ENCODE data around the gene FRRS1L.
"Not testable (repeated sequence)": the region's sequence is repeated elsewhere in the genome, so short reads cannot be mapped to it uniquely, and the experiment has no call there.

Gene FRRS1L

DNA sequence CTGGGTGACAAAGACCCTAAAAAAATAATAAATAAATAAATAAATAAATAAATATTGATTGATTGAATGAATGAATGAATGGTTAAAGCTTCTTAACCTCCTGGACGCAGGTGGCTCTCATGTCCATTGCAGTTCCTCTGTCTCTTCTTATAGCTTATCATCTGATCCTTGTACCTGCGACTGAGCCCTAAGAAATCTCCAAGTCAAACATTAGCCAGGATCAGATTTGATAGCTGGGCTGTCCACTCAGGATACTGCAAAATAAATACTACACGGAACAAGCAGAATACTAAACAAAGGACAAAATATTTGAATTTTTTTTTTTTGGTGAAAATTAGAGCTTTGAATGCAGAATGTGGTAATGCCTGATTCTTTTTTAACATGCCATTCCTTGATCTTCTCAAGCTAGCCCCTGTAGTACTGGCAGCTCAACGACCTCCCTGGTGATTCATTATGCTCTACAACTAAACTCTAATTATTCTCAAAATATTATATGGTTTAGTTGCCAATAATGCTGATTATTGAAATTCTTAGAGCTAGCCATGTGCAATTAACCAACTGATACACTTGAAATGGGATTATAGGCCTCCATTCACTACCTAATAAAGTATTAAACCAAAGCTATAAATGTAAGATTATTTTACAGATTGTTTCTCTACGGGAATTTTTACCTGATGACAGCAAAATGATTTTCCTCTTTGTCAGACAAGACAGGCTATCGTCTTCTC is 37.4 kb downstream of the FRRS1L start:
- DNase-seq, result no peak

GRCh38 chr9:109126671-109127070 is 40.4 kb downstream of the FRRS1L start:
- not testable (repeated sequence) for DNase-seq

DNA sequence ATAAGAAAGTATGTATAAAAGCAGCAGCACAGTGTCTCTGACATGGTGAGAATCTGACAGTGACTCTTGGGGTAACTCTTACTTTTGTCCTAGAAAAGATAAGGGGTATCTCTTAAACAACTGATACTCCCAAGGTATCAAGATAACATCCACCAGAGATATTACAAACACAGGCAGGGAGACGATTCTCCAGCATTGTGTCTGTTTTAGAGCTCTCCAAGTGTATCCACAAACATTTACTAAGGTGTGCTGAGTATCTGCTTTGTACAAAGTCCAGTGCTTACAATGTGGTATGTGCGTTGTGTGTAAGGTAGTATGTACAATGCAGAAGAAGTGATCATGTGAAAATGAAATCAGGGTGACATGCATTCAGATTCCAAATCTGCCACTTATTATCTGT is 42.9 kb downstream of the FRRS1L start:
- DNase-seq, result no peak

DNA sequence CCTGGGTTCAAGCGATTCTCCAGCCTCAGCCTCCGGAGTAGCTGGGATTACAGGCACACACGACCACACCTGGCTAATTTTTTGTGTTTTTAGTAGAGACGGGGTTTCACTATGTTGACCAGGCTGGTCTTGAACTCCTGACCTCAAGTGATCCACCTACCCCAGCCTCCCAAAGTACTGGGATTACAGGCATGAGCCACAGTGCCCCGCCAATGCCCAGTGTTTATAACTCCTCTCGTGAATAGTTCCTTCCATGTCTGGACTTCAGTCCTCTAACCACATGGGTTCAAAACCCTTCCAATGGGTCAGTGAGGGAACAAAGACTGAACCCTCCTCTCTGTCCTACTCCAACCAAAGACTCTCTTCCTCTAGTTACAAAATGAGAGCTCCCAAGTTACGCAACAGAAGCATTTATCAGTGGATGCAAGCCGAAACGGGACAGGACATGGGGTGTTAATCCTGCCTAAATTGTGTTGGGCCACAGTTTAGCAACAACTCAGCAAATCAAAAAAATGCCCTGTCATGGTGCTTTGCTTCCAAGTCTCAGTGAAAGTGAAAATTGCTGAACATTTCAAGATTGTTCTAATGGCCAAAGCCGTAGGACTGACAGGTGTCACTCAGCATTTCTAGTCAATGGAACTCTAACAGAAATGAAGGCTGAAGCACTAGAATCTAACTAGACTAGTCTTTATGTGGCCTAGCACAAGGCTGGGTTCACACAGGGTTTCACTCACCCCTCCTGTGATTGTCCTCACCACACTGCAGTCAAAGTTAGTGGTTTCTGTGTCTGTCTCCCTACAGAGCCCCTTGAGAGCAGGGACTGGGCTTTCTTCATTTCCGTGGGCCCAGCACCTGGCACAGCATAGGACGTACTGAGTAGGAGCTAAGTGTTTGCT is 44.1 kb downstream of the FRRS1L start:
- DNase-seq, result peak; percentile 13 to 53

DNA sequence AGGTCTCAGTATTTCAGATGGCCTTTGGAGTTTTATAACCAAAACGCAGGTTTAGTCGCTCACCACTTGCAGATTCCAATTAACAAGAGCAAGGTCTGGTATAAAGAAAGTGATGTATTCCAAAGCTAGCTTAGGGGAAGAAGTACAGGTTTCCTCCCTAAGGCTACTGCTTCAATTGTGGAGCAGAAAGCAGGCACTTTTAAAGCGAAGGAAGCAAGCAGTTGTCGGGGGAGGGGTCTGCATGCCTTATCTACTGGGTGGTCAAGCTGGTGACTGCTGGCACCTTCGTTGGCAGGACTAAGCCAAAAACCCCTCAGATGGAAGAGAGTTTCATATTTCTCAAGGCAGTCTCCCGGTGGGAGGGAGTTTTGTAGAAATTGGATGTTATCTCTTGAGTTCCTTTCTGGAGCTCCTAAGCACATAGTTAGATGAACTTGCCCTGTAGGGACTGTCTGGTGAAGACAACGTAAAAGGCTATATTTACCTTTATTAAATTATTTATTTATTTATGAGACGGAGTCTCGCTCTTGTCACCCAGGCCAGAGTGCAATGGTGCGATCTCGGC is 45.7 kb downstream of the FRRS1L start:
- DNase-seq, result no peak

DNA sequence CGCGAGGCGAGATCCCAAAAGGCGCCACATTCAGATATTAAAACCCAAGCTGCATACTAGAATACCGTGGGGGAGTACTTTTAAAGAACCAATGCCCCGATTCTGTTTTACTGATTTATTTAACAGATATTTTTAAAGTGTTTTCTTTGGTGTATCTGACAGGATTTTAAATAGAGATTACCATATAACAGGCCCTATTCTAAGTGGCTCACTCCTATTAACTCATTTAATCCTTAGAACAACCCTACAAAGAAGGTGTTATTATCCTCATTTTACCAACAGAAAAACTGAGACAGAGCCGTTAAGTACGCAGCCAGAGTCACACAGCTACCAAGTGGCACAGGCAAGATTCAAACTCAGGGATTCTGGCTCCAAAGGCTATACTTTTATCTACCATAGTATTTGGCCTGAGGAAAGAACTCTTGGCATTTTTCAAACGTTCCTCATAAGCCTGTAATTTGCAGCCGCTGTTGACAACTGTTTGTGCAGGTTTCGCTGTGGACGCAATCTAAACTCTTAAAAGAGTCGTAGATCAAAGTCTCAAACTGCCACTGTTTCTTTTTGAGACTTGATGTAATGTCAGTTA is 46.8 kb downstream of the FRRS1L start:
- no peak for DNase-seq

DNA sequence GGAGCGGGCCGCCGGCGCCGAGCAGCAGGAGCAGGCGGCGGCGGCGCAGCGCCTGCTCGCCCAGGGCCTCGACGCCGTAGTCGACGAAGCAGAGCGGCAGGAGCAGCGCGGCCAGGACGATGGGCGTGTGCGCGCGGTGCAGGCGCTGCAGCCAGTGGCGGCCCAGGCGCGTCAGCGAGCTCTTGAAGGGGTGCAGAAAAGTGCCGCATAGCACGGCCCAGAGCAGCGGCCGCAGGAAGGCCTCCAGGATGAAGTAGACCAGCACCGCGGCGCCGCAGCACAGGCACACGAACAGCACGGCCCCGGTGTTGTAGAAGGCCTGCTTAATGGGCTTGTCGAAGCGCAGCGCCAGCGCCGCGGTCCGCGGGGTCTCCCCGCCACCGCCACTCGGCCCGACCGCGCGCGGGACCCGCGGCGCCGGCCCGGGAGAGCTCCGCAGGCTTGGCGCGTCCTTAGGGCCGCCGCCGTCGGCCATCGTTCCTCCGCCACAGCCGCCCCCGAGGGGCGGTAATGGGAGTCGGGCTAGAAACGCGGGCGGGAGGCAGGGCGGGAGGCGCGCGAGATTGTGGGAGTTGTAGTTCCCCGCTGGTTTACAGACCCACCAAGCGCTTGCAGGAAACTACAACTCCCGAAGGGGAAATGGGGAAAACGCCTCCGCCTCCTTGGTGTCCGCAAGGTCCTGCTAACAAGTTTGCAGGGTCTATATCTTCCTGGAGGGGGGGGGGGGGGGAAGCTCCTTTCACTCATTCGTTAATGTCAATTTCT is 47.4 kb downstream of the FRRS1L start, which contains the start of gene TMEM245:
TMEM245 (minus strand) TSS at position 509 of the 765 bp plus-strand sequence; CDS start at position 475, 34 bp downstream.
- peak; percentile 99 for DNase-seq

GRCh38 chr9:109118808-109119438 is 48.1 kb downstream of the FRRS1L start:
- DNase-seq, result no peak

DNA sequence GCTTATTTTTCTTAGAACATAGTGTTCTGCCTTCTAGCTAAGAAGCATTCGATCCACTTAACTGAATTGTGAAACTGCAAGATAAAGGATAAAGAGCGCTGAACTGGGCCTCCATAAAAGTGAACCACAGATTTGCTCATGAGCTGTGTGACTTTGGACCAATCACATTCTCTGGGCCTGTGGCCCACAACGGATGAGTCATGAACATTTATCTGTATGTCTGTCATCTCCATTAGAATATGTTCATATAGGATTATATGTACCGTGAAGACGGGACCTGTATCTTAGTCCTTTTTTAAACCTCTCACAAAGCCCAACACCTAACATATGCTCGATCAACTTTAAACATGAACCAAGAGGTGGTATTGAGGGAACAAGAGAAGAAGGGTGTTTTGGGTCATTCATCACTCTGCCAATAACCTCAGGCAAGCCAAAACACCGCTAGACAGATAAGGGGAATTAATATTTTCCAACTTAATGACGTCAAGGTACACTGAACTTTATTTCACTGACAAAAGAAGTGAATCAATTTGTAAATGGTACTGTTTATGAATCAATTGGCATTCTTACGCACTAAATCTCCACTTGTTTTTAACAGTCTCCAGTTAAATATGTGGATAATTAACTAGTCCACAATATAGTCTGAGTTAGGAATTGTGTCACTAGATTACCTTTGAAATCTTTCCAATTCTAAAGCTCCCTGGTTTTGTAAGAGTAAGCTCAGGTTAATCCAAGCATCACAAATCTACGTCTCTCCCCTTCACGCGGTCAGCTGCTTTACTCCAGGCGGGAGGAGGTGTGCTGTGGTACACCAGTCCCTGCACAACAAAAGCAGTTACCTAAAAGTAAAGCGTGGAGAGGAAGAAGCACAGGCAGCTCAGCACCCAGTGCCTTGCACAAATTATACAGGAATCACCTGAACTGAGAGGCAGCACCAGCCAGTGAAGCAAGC is 48.9 kb downstream of the FRRS1L start:
- no peak for DNase-seq

DNA sequence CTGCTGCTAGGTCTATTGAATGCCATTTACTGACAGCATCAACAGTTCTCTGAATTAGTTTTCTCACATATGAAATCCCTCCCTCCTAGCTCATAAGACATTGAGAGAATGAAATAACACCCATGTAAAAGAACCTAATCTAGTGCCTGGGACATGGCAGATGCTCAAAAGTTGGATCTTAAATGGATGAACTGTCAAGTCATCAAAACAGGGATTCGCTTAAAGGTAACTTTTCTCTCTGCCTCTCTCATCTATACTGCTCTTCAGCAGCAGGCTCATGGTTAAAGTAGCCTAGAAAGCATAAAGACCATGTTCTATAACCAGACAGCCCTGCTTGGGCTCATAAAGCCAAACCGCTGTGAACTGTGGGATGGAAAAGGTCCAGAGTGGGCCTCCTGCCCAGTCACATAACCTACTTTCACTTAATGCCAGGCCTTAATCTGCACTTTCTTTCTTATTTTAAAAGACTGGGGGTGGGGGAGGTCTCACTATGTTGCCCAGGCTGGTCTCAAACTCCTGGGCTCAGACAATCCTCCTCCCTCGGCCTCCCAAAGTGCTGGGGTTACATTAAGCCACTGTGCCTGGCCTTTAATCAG is 51.0 kb downstream of the FRRS1L start:
- DNase-seq, result no peak

- no peak for DNase-seq
These were observed 52.4 kb downstream of the FRRS1L start for GRCh38 chr9:109114670-109115069.

GRCh38 chr9:109113892-109114609 is 53.0 kb downstream of the FRRS1L start:
- DNase-seq, result no peak

DNA sequence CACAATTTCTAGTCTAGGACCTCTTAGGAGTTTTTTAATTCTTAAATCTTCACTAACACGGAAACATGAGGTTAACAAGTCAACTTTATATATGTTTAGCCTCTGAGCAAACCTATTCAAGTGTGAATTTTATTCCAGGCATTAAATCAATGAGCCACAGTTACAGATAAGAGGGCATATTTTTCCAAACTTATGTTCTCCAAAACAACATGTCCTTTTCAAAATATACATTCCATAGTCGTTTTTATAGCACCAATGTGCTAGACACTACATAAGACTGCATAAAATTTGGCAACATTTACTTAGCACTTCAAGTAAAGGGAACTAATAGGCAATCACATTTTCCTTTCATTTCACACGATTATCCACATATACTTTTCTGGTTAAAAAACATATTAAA is 53.8 kb downstream of the FRRS1L start:
- no peak for DNase-seq

- DNase-seq, result no peak
These were observed 56.6 kb downstream of the FRRS1L start for GRCh38 chr9:109110329-109111021.

DNA sequence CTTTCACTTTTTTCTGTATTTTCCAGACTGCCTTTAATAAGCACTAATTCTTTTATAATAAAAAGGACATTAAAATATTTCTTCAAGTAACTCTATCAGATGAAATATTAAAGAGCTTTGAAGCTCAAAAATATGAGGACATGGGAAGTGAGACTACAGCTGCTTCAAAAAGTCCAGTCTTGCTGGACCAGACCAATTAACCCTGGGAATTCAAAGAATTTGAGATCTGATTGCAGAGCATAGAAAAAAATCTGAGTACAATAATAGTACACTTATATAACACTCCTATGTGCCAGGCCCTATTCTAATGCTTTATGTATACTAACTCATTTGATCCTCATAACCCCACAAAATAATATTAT is 57.1 kb downstream of the FRRS1L start:
- no peak for DNase-seq

- DNase-seq, result peak; percentile 24 to 30
These were observed 58.7 kb downstream of the FRRS1L start for GRCh38 chr9:109108318-109108717.

DNA sequence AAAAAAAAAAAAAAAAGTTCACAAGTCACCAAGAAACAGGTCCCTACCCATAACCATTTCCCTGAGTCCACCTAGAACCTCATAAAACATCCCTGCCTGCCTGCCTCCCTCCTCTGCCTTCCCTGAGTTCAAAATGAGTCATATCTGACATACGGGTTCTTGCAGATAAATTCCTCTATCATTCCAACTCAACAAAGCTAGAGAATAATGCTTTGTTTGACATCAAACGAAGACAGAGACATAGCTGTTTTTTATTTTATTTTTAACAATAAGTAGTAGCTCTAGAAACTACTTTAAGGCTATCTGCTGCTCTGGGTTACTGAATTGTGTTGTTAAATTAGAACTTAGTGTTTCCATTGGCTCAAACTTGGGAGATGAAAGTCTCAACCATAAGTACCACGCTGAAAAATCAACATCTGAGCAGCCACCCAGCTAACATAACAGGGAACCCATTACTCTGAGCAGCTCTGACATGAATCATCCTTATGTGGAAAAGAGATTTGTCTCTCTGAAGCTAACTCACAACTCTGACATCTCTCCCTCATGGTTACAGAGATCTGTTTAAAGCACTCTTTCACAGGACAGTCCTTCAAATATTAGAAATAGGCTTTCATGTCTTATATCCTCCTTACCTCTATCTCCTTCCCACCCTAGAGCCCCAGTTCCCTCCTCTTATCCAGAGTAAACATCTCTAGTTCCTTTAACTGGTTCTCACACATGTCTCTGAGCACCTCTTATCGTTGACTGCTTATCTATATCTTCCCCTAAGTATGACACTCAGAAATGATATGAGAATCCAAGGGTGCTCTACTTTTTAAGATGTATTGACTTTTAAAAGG is 59.4 kb downstream of the FRRS1L start:
- no peak for DNase-seq

DNA sequence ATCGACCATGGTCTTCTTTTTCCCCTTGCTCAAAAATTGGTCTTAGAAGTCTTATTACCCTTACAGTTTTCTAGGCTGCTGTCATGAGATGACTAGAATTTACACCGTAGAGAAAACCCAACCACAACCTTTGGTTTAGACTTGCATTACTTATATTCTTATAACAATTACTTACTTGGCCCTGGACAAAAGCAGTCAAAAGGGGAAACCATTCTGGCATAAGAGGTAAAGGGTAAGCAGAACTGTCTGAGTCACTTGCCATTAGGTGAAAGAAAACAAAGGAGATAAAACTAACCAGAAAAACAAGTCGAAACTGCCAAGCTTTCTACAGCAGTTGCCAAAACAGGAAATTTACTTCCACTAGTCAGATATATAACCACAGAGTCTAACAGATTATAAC is 65.2 kb downstream of the FRRS1L start:
- no peak for DNase-seq
